AG04449 (cell line): Measurements from ENCODE around the gene RPAP3.

Source experiments
- CTCF ChIA-PET: fragments of 350-600 bp; formaldehyde crosslinking; extraction: SDS; loops from one replicate; lab custom pipeline; 2021; ENCODE audit warnings: antibody characterized with exemption; lab: Yijun Ruan, JAX
- POLR2A ChIA-PET: fragments of 400-600, 350-600 bp; formaldehyde crosslinking; extraction: SDS; loops from one replicate; lab custom pipeline; 2020; ENCODE audit warnings: antibody characterized with exemption, inconsistent platforms; lab: Yijun Ruan, JAX
- DNase-seq: peaks from one replicate; pipeline ENCODE4 v3.0.0-alpha.2; 2010; ENCODE audit warnings: low read depth, low spot score
- H3K4me3 ChIP-seq: 2 replicates; pipeline ENCODE4 v1.5.1; 2011; ENCODE audit warnings: low read depth, mild to moderate bottlenecking, control low read depth, low read length
- CTCF ChIP-seq: IDR thresholded peaks from one replicate; pipeline ENCODE4 v1.5.1; 2011; ENCODE audit warnings: mild to moderate bottlenecking, moderate library complexity, low read length, control low read depth, inconsistent platforms; ENCODE audit not compliant: insufficient read depth; ENCODE audit errors: missing control alignments

The RPAP3 gene

GRCh38 chr12:47752121-47752520 lies 46.3 kb upstream of the RPAP3 start:
- no peak for TF ChIP-seq CTCF
- no peak for DNase-seq
- H3K4me3 ChIP-seq = no peak overlapping the region
- CTCF ChIA-PET = interaction anchor here (1.2 to 14.3 kb wide), 5 partner anchors 9 to 85 kb away, joined by 3 to 349 read pairs (median 140); partner anchors contain the start of gene SLC48A1
- POLR2A ChIA-PET = no interaction called here

- ChIA-PET CTCF (interaction anchor here (1.2 to 14.3 kb wide), 5 partner anchors 8 to 86 kb away, joined by 3 to 349 read pairs (median 140); partner anchors contain the start of gene SLC48A1), POLR2A (no interaction called here)
- no peak for DNase-seq
- H3K4me3 ChIP-seq = no peak overlapping the region
- no peak for TF ChIP-seq CTCF
Observed at GRCh38 chr12:47751561-47751960, 45.7 kb upstream of the RPAP3 start.

GRCh38 chr12:47750916-47751470 lies 45.2 kb upstream of the RPAP3 start:
- no peak for TF ChIP-seq CTCF
- no peak overlapping the region for H3K4me3 ChIP-seq
- CTCF ChIA-PET = interaction anchor here (0.9 to 14.3 kb wide), 5 partner anchors 8 to 35 kb away, joined by 3 to 349 read pairs (median 140); partner anchors contain the start of gene SLC48A1
- POLR2A ChIA-PET = no interaction called here
- no peak for DNase-seq

- ChIA-PET POLR2A (no interaction called here), CTCF (interaction anchor here (0.9 to 14.3 kb wide), 4 partner anchors 7 to 34 kb away, joined by 3 to 349 read pairs (median 234); partner anchors contain the start of gene SLC48A1)
- no peak for DNase-seq
- no peak overlapping the region for H3K4me3 ChIP-seq
- no peak for TF ChIP-seq CTCF
Observed at GRCh38 chr12:47750229-47750798, 44.5 kb upstream of the RPAP3 start.

GRCh38 chr12:47748899-47749298 lies 43.1 kb upstream of the RPAP3 start:
- H3K4me3 ChIP-seq = no peak overlapping the region
- ChIA-PET CTCF (interaction anchor here (0.8 to 2.1 kb wide), 3 partner anchors 18 to 90 kb away, joined by 3 to 11 read pairs (median 4); no protein-coding TSS in a partner anchor), POLR2A (no interaction called here)
- DNase-seq = no peak
- no peak for TF ChIP-seq CTCF

- no peak for DNase-seq
- ChIA-PET CTCF (interaction anchor here (1.2 to 10.3 kb wide), 3 partner anchors 8 to 91 kb away, joined by 4 to 349 read pairs (median 11); partner anchors contain the start of gene RAPGEF3), POLR2A (no interaction called here)
- no peak overlapping the region for H3K4me3 ChIP-seq
- TF ChIP-seq CTCF = no peak
Observed at GRCh38 chr12:47748507-47748828, 42.6 kb upstream of the RPAP3 start.
